Stimulated activated CD8-positive, alpha-beta memory T cell treated with anti-CD3 and anti-CD28 coated beads, Interleukin-7, amount 100 ng/mL, for 1 hour (primary cell): ENCODE results near the gene SEMA6A.

ENCODE experiments used
- DNase-seq, 2 donors: peaks; one replicate each; pipeline ENCODE4 v3.0.0-alpha.2; 2020; ENCODE audit warnings: low read depth in 2 of 2

The SEMA6A gene

GRCh38 chr5:116465411-116465810, 109.2 kb downstream of the SEMA6A start:
- DNase-seq, result no peak

- DNase-seq, result no peak
Measured at GRCh38 chr5:116464144-116464708, 110.4 kb downstream of the SEMA6A start.

- DNase-seq, result no peak
Measured at GRCh38 chr5:116462500-116462899, 112.1 kb downstream of the SEMA6A start.

GRCh38 chr5:116459301-116459700, 115.3 kb downstream of the SEMA6A start:
- DNase-seq, result no peak

GRCh38 chr5:116457062-116457461, 117.6 kb downstream of the SEMA6A start:
- DNase-seq, result no peak

GRCh38 chr5:116456036-116456435, 118.6 kb downstream of the SEMA6A start:
- DNase-seq, result no peak

GRCh38 chr5:116455061-116455460, 119.6 kb downstream of the SEMA6A start:
- DNase-seq, result no peak

- no peak for DNase-seq
Measured at GRCh38 chr5:116454417-116454927, 120.2 kb downstream of the SEMA6A start.

GRCh38 chr5:116453988-116454411, 120.6 kb downstream of the SEMA6A start:
- no peak for DNase-seq

- DNase-seq, result no peak
Measured at GRCh38 chr5:116452774-116453368, 121.8 kb downstream of the SEMA6A start.

- DNase-seq, result no peak
Measured at GRCh38 chr5:116451905-116452450, 122.6 kb downstream of the SEMA6A start.

GRCh38 chr5:116451066-116451465, 123.6 kb downstream of the SEMA6A start:
- DNase-seq, result no peak

GRCh38 chr5:116449458-116449857, 125.2 kb downstream of the SEMA6A start:
- DNase-seq, result no peak

- DNase-seq, result no peak
Measured at GRCh38 chr5:116448870-116449427, 125.7 kb downstream of the SEMA6A start.

GRCh38 chr5:116448450-116448849, 126.2 kb downstream of the SEMA6A start:
- no peak for DNase-seq

- DNase-seq, result no peak
Measured at GRCh38 chr5:116446356-116447005, 128.1 kb downstream of the SEMA6A start.

- DNase-seq, result no peak
Measured at GRCh38 chr5:116445311-116445710, 129.3 kb downstream of the SEMA6A start.

GRCh38 chr5:116444373-116445295, 130.0 kb downstream of the SEMA6A start:
- DNase-seq, result no peak

- no peak for DNase-seq
Measured at GRCh38 chr5:116442931-116443551, 131.6 kb downstream of the SEMA6A start.

GRCh38 chr5:116442095-116442534, 132.5 kb downstream of the SEMA6A start:
- no peak for DNase-seq

GRCh38 chr5:116441223-116441622, 133.4 kb downstream of the SEMA6A start:
- DNase-seq, result no peak
